ENCODE results near the gene DDX43. TPM values are rescaled to one million over a fixed set of nuclear protein-coding genes. Genes with fewer than 3 reads are reported as not detected.
A peak's percentile ranks its signal among the peaks of the same experiment; 100 is the strongest.

DDX43 gene
- total RNA-seq: under 1 TPM; 0.71 to 0.78 TPM
- polyA plus RNA-seq: 1 to 10 TPM in 1 of 2 donors, not detected in 1; 1.6 TPM
- long read RNA-seq, donor 1, partial matches to known transcripts: 1 of 2 reads
- long read RNA-seq, donor 1, other reads (novel, unspliced or antisense): 1 of 2 reads
- long read RNA-seq, donor 2: 0 reads

- Histone ChIP-seq H3K27ac (ENCODE audit: low read depth in 1 of 2, low read length in 2 of 2) (no peak within 1 kb of the TSS), H3K9me3 (ENCODE audit: control insufficient read depth, low read length) (no peaks in the 10 kb centered on the region), H3K36me3 (ENCODE audit: control insufficient read depth in 1 of 2, insufficient read depth in 2 of 2, low read length in 1 of 2) (no peaks in the 10 kb centered on the region), H3K27me3 (ENCODE audit: control insufficient read depth in 1 of 2, insufficient read depth in 2 of 2, low read length in 1 of 2) (no peaks in the 10 kb centered on the region), H3K4me3 (ENCODE audit: low read length in 2 of 2) (no peak within 1 kb of the TSS), H3K4me1 (ENCODE audit: control insufficient read depth in 1 of 2, insufficient read depth in 2 of 2, low read length in 2 of 2) (no peaks in the 10 kb centered on the region)
- DNase-seq (peak; percentile 69 to 78), ATAC-seq (ENCODE audit: low FRiP score) (peak; percentile 63)
- WGBS, 2 donors: 75 to 76% methylated on average over 54 of the region's 54 CpGs
- intact Hi-C loops (cut with DNase I): no loop called here
Observed at GRCh38 chr6:73394577-73395354, at the start of gene DDX43. DDX43 (plus strand) TSS chr6:73394828; CDS start chr6:73394906, 78 bp downstream.

- whole genome bisulfite sequencing, 2 donors: 44 to 48% methylated on average over 33 of the region's 33 CpGs
- Histone ChIP-seq H3K27ac (ENCODE audit: low read depth in 1 of 2, low read length in 2 of 2) (no peak overlapping the region), H3K4me3 (ENCODE audit: low read length in 2 of 2) (no peak overlapping the region), H3K36me3 (ENCODE audit: control insufficient read depth in 1 of 2, insufficient read depth in 2 of 2, low read length in 1 of 2) (no peaks in the 10 kb centered on the region), H3K27me3 (ENCODE audit: control insufficient read depth in 1 of 2, insufficient read depth in 2 of 2, low read length in 1 of 2) (no peaks in the 10 kb centered on the region), H3K4me1 (ENCODE audit: control insufficient read depth in 1 of 2, insufficient read depth in 2 of 2, low read length in 2 of 2) (no peaks in the 10 kb centered on the region), H3K9me3 (ENCODE audit: control insufficient read depth, low read length) (no peaks in the 10 kb centered on the region)
- intact Hi-C loops (cut with DNase I): no loop called here
- DNase-seq (no peak), ATAC-seq (ENCODE audit: low FRiP score) (peak; percentile 41)
Observed at GRCh38 chr6:73348550-73349204, 46.0 kb upstream of the DDX43 start.

GRCh38 chr6:73349311-73349710 is 45.3 kb upstream of the DDX43 start:
- intact Hi-C loops (cut with DNase I): no loop called here
- no peak for DNase-seq
- H3K4me3 ChIP-seq (ENCODE audit: low read length in 2 of 2): no peak overlapping the region
- H3K4me1 ChIP-seq (ENCODE audit: control insufficient read depth in 1 of 2, insufficient read depth in 2 of 2, low read length in 2 of 2): no peaks in the 10 kb centered on the region
- no peaks in the 10 kb centered on the region for H3K36me3 ChIP-seq (ENCODE audit: control insufficient read depth in 1 of 2, insufficient read depth in 2 of 2, low read length in 1 of 2)
- H3K9me3 ChIP-seq (ENCODE audit: control insufficient read depth, low read length): no peaks in the 10 kb centered on the region
- H3K27me3 ChIP-seq (ENCODE audit: control insufficient read depth in 1 of 2, insufficient read depth in 2 of 2, low read length in 1 of 2): no peaks in the 10 kb centered on the region
- no peak overlapping the region for H3K27ac ChIP-seq (ENCODE audit: low read depth in 1 of 2, low read length in 2 of 2)
- ATAC-seq (ENCODE audit: low FRiP score): no peak
- 30 to 31% methylated on average over 6 of the region's 6 CpGs for WGBS, 2 donors

GRCh38 chr6:73353636-73354593 is 40.7 kb upstream of the DDX43 start, which contains the start of gene DPPA5:
DPPA5 (minus strand) TSS chr6:73354276; CDS start chr6:73354225, 51 bp downstream.
- Histone ChIP-seq H3K4me3 (ENCODE audit: low read length in 2 of 2) (no peak within 1 kb of the TSS), H3K27me3 (ENCODE audit: control insufficient read depth in 1 of 2, insufficient read depth in 2 of 2, low read length in 1 of 2) (no peaks in the 10 kb centered on the region), H3K27ac (ENCODE audit: low read depth in 1 of 2, low read length in 2 of 2) (no peak within 1 kb of the TSS), H3K4me1 (ENCODE audit: control insufficient read depth in 1 of 2, insufficient read depth in 2 of 2, low read length in 2 of 2) (no peaks in the 10 kb centered on the region), H3K36me3 (ENCODE audit: control insufficient read depth in 1 of 2, insufficient read depth in 2 of 2, low read length in 1 of 2) (no peaks in the 10 kb centered on the region), H3K9me3 (ENCODE audit: control insufficient read depth, low read length) (no peaks in the 10 kb centered on the region)
- intact Hi-C loops (cut with DNase I): no loop called here
- 79 to 88% methylated on average over 59 of the region's 59 CpGs for WGBS, 2 donors
- DNase-seq (no peak), ATAC-seq (ENCODE audit: low FRiP score) (no peak)

- Histone ChIP-seq H3K9me3 (ENCODE audit: control insufficient read depth, low read length) (no peaks in the 10 kb centered on the region), H3K27me3 (ENCODE audit: control insufficient read depth in 1 of 2, insufficient read depth in 2 of 2, low read length in 1 of 2) (no peaks in the 10 kb centered on the region), H3K36me3 (ENCODE audit: control insufficient read depth in 1 of 2, insufficient read depth in 2 of 2, low read length in 1 of 2) (no peaks in the 10 kb centered on the region), H3K27ac (ENCODE audit: low read depth in 1 of 2, low read length in 2 of 2) (no peak within 1 kb of the TSS), H3K4me1 (ENCODE audit: control insufficient read depth in 1 of 2, insufficient read depth in 2 of 2, low read length in 2 of 2) (no peaks in the 10 kb centered on the region), H3K4me3 (ENCODE audit: low read length in 2 of 2) (no peak within 1 kb of the TSS)
- intact Hi-C loops (cut with DNase I): no loop called here
- ATAC-seq (ENCODE audit: low FRiP score): no peak
- DNase-seq: no peak
- WGBS, 2 donors: 89 to 92% methylated on average over 23 of the region's 23 CpGs
Observed at GRCh38 chr6:73362358-73362757, 32.3 kb upstream of the DDX43 start, which contains the start of gene KHDC3L. KHDC3L (plus strand) TSS chr6:73362658; CDS start chr6:73362730, 72 bp downstream.

- no peak for DNase-seq
- 93% methylated on average over 26 to 31 of the region's 31 CpGs for WGBS, 2 donors
- no peak overlapping the region for H3K4me3 ChIP-seq (ENCODE audit: low read length in 2 of 2)
- H3K27me3 ChIP-seq (ENCODE audit: control insufficient read depth in 1 of 2, insufficient read depth in 2 of 2, low read length in 1 of 2): no peaks in the 10 kb centered on the region
- no peak for ATAC-seq (ENCODE audit: low FRiP score)
- intact Hi-C loops (cut with DNase I): no loop called here
- no peaks in the 10 kb centered on the region for H3K9me3 ChIP-seq (ENCODE audit: control insufficient read depth, low read length)
- H3K36me3 ChIP-seq (ENCODE audit: control insufficient read depth in 1 of 2, insufficient read depth in 2 of 2, low read length in 1 of 2): no peaks in the 10 kb centered on the region
- no peaks in the 10 kb centered on the region for H3K4me1 ChIP-seq (ENCODE audit: control insufficient read depth in 1 of 2, insufficient read depth in 2 of 2, low read length in 2 of 2)
- no peak overlapping the region for H3K27ac ChIP-seq (ENCODE audit: low read depth in 1 of 2, low read length in 2 of 2)
Observed at GRCh38 chr6:73362869-73363536, 31.6 kb upstream of the DDX43 start.

GRCh38 chr6:73363537-73363875 is 31.1 kb upstream of the DDX43 start:
- ATAC-seq (ENCODE audit: low FRiP score) (no peak), DNase-seq (no peak)
- intact Hi-C loops (cut with DNase I): no loop called here
- Histone ChIP-seq H3K27ac (ENCODE audit: low read depth in 1 of 2, low read length in 2 of 2) (no peak overlapping the region), H3K4me3 (ENCODE audit: low read length in 2 of 2) (no peak overlapping the region), H3K36me3 (ENCODE audit: control insufficient read depth in 1 of 2, insufficient read depth in 2 of 2, low read length in 1 of 2) (no peaks in the 10 kb centered on the region), H3K4me1 (ENCODE audit: control insufficient read depth in 1 of 2, insufficient read depth in 2 of 2, low read length in 2 of 2) (no peaks in the 10 kb centered on the region), H3K9me3 (ENCODE audit: control insufficient read depth, low read length) (no peaks in the 10 kb centered on the region), H3K27me3 (ENCODE audit: control insufficient read depth in 1 of 2, insufficient read depth in 2 of 2, low read length in 1 of 2) (no peaks in the 10 kb centered on the region)
- 97 to 98% methylated on average over 23 of the region's 23 CpGs for WGBS, 2 donors

GRCh38 chr6:73364121-73364520 is 30.5 kb upstream of the DDX43 start:
- H3K9me3 ChIP-seq (ENCODE audit: control insufficient read depth, low read length): no peaks in the 10 kb centered on the region
- no peaks in the 10 kb centered on the region for H3K27me3 ChIP-seq (ENCODE audit: control insufficient read depth in 1 of 2, insufficient read depth in 2 of 2, low read length in 1 of 2)
- ATAC-seq (ENCODE audit: low FRiP score): no peak
- no peak overlapping the region for H3K4me3 ChIP-seq (ENCODE audit: low read length in 2 of 2)
- H3K27ac ChIP-seq (ENCODE audit: low read depth in 1 of 2, low read length in 2 of 2): no peak overlapping the region
- no peaks in the 10 kb centered on the region for H3K36me3 ChIP-seq (ENCODE audit: control insufficient read depth in 1 of 2, insufficient read depth in 2 of 2, low read length in 1 of 2)
- DNase-seq: no peak
- WGBS, 2 donors: 86 to 90% methylated on average over 14 of the region's 14 CpGs
- intact Hi-C loops (cut with DNase I): no loop called here
- H3K4me1 ChIP-seq (ENCODE audit: control insufficient read depth in 1 of 2, insufficient read depth in 2 of 2, low read length in 2 of 2): no peaks in the 10 kb centered on the region
